Liver (tissue), 9 donors: ENCODE data around the gene PCBP2. TPM values are rescaled to one million over a fixed set of nuclear protein-coding genes. Genes with fewer than 3 reads are reported as not detected.
A peak's percentile ranks its signal among the peaks of the same experiment; 100 is the strongest.
"Not testable (repeated sequence)": the region's sequence is repeated elsewhere in the genome, so short reads cannot be mapped to it uniquely, and the experiment has no call there.

ENCODE experiments used
- DNase-seq: peaks from one replicate; pipeline ENCODE4 v3.0.0-alpha.2; 2017; ENCODE audit warnings: low spot score
- H3K27ac ChIP-seq, 2 donors: one replicate each; pipeline ENCODE4 v1.7.0; 2013; ENCODE audit warnings: inconsistent platforms in 2 of 2, low read length in 2 of 2, control low read depth in 1 of 2, low read depth in 1 of 2, mild to moderate bottlenecking in 1 of 2
- H3K27me3 ChIP-seq, 4 donors: one replicate each; pipeline versions ENCODE4 v1.6.1 to v1.7.0; 2013; ENCODE audit warnings: low read length in 3 of 4, inconsistent platforms in 1 of 4, mild to moderate bottlenecking in 1 of 4, moderate library complexity in 1 of 4; ENCODE audit not compliant: control insufficient read depth in 4 of 4, insufficient read depth in 4 of 4
- H3K36me3 ChIP-seq, 4 donors: one replicate each; pipeline versions ENCODE4 v1.6.1 to v1.7.0; 2013; ENCODE audit warnings: low read length in 3 of 4, mild to moderate bottlenecking in 3 of 4, low read depth in 1 of 4, moderate library complexity in 1 of 4; ENCODE audit not compliant: control insufficient read depth in 4 of 4, insufficient read depth in 3 of 4
- H3K4me1 ChIP-seq, 4 donors: one replicate each; pipeline versions ENCODE4 v1.6.1 to v1.7.0; 2013; ENCODE audit warnings: low read length in 3 of 4, mild to moderate bottlenecking in 3 of 4, moderate library complexity in 1 of 4; ENCODE audit not compliant: control insufficient read depth in 4 of 4, insufficient read depth in 4 of 4
- H3K4me3 ChIP-seq, 3 donors: one replicate each; pipeline versions ENCODE4 v1.6.1 to v1.7.0; 2013; ENCODE audit warnings: low read length in 3 of 3, control low read depth in 1 of 3, low read depth in 1 of 3, mild to moderate bottlenecking in 1 of 3
- H3K9ac ChIP-seq, 2 donors: one replicate each; pipeline ENCODE4 v1.7.0; 2013; ENCODE audit warnings: low read length in 2 of 2, mild to moderate bottlenecking in 2 of 2, moderate library complexity in 2 of 2, control low read depth in 1 of 2, low read depth in 1 of 2
- H3K9me3 ChIP-seq, 4 donors: one replicate each; pipeline versions ENCODE4 v1.6.1 to v1.7.0; 2013; ENCODE audit warnings: low read length in 3 of 4; ENCODE audit not compliant: control insufficient read depth in 4 of 4
- FOXA1 ChIP-seq: IDR thresholded peaks from 2 replicates; pipeline ENCODE4 v1.6.1; 2016; ENCODE audit warnings: antibody characterized with exemption
- FOXA2 ChIP-seq: IDR thresholded peaks from 2 replicates; pipeline ENCODE4 v1.6.1; 2016; ENCODE audit warnings: antibody characterized with exemption
- MAX ChIP-seq: IDR thresholded peaks from 2 replicates; pipeline ENCODE4 v1.6.1; 2016; ENCODE audit warnings: antibody characterized with exemption
- NR2F2 ChIP-seq: IDR thresholded peaks from 2 replicates; pipeline ENCODE4 v1.6.1; 2016; ENCODE audit warnings: antibody characterized with exemption
- RAD21 ChIP-seq, 2 donors: IDR thresholded peaks; 2 replicates each; pipeline ENCODE4 v1.6.1; 2016; ENCODE audit warnings: antibody characterized with exemption in 2 of 2, mild to moderate bottlenecking in 2 of 2
- REST ChIP-seq: IDR thresholded peaks from 2 replicates; pipeline ENCODE4 v1.6.1; 2016; ENCODE audit warnings: antibody characterized with exemption, mild to moderate bottlenecking
- RXRA ChIP-seq, 2 donors: IDR thresholded peaks; 2 replicates each; pipeline ENCODE4 v1.6.1; 2017 to 2018; ENCODE audit warnings: antibody characterized with exemption in 2 of 2, mild to moderate bottlenecking in 1 of 2
- SP1 ChIP-seq: IDR thresholded peaks from 2 replicates; pipeline ENCODE4 v1.6.1; 2018; ENCODE audit warnings: antibody characterized with exemption, mild to moderate bottlenecking
- YY1 ChIP-seq: IDR thresholded peaks from 2 replicates; pipeline ENCODE4 v1.6.1; 2016; ENCODE audit warnings: antibody characterized with exemption, mild to moderate bottlenecking
- WGBS: extraction: QIAGEN DNeasy Blood & Tissue Kit; methylation state at CpG from one replicate; pipeline ENCODE4 v1.1.7; 2013; 5-methylcytosine and 5-hydroxymethylcytosine counted together
- polyA plus RNA-seq, 2 donors: library from polyadenylated mRNA; stranded (reverse) in 1 of 2; unstranded in 1 of 2; fragments of 200-250 nt in 1 of 2; fragments of >200 nt in 1 of 2; fragmentation: Nextera tagmentation in 1 of 2; extraction: Ambion mirVana in 1 of 2; gene quantifications; one replicate each; pipeline versions ENCODE4 v1.2.1 to v1.2.3, GENCODE V29; 2013 to 2015
- total RNA-seq, 2 donors: library from RNA; depleted of rRNA; stranded (reverse); fragments of >200 nt; gene quantifications; one replicate each; pipeline ENCODE4 v1.2.3, GENCODE V29; 2014
- TF ChIP-seq, protein P1 (sequence below): IDR thresholded peaks from 2 replicates; pipeline ENCODE4 v1.6.1; 2016; ENCODE audit warnings: antibody characterized with exemption
- donor health status: healthy.
- donor health status: healthy.
- donor health status: healthy.
- donor health status: healthy.
- donor health status: healthy.

The PCBP2 gene
- total and polyA plus RNA-seq, 4 donors: 130 to 377 (median 223) TPM

GRCh38 chr12:53414756-53415417, 37.0 kb upstream of the PCBP2 start:
- H3K27me3 ChIP-seq: no peaks in the 10 kb centered on the region
- no peak overlapping the region for H3K27ac ChIP-seq
- WGBS: 53% methylated on average over 3 of the region's 3 CpGs
- peaks cover 3 to 23% (median 21%) of the 10 kb centered on the region in 4 donors for H3K36me3 ChIP-seq
- H3K4me3 ChIP-seq: no peak overlapping the region
- TF ChIP-seq NR2F2 (peak; percentile 25), RXRA (IDR thresholded peaks at IDR 0.05) (no peak), FOXA2 (no peak), MAX (no peak)
- TF ChIP-seq, protein P1, sequence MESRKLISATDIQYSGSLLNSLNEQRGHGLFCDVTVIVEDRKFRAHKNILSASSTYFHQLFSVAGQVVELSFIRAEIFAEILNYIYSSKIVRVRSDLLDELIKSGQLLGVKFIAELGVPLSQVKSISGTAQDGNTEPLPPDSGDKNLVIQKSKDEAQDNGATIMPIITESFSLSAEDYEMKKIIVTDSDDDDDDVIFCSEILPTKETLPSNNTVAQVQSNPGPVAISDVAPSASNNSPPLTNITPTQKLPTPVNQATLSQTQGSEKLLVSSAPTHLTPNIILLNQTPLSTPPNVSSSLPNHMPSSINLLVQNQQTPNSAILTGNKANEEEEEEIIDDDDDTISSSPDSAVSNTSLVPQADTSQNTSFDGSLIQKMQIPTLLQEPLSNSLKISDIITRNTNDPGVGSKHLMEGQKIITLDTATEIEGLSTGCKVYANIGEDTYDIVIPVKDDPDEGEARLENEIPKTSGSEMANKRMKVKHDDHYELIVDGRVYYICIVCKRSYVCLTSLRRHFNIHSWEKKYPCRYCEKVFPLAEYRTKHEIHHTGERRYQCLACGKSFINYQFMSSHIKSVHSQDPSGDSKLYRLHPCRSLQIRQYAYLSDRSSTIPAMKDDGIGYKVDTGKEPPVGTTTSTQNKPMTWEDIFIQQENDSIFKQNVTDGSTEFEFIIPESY: no peak
- no peak for DNase-seq
- H3K9me3 ChIP-seq: no peaks in the 10 kb centered on the region
- H3K4me1 ChIP-seq: peaks cover 0 to 2% (median 0%) of the 10 kb centered on the region in 4 donors
- H3K9ac ChIP-seq: no peak overlapping the region

DNA sequence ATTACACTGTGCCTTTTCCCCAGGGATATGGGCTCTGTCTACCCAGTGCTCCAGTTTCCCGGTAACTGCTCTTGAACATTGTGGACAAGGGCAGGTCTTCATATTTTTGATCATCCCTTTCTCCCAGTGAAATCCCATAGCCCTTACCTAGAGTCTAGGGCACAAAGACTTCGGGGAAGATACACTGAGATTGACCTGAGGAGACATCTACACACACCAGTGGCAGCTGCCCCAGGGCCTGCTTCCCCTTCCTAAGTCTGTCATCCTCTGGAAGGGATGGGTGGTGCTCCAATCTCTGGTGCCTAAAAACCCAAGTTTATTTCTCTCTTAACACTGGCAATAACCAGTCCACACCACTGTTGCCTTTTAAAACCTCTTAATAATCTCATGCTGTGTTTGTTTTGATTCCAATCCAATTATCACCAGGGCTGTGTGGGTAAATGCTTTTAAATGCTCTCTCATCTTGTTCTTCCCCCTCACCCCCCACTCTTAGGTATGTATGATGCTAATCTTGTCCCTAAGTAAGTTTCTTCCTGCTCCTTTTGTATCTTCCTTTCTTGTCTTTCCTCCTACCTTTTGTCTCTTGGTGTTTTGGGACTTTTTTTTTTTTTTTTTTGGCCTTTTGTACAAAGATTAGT, 36.0 kb upstream of the PCBP2 start:
- H3K9me3 ChIP-seq, H3K9ac ChIP-seq, H3K27ac ChIP-seq, DNase-seq, H3K4me3 ChIP-seq, H3K4me1 ChIP-seq, H3K27me3 ChIP-seq: not testable (repeated sequence)
- H3K36me3 ChIP-seq: peaks cover 1 to 19% (median 17%) of the 10 kb centered on the region in 4 donors
- 78% methylated on average over 2 of the region's 2 CpGs for WGBS

GRCh38 chr12:53417291-53417816, 34.5 kb upstream of the PCBP2 start:
- not testable (repeated sequence) for H3K27ac ChIP-seq, H3K4me3 ChIP-seq, H3K36me3 ChIP-seq, H3K9ac ChIP-seq, H3K4me1 ChIP-seq, H3K9me3 ChIP-seq, DNase-seq, H3K27me3 ChIP-seq
- WGBS: 80% methylated on average over 9 of the region's 9 CpGs

DNA sequence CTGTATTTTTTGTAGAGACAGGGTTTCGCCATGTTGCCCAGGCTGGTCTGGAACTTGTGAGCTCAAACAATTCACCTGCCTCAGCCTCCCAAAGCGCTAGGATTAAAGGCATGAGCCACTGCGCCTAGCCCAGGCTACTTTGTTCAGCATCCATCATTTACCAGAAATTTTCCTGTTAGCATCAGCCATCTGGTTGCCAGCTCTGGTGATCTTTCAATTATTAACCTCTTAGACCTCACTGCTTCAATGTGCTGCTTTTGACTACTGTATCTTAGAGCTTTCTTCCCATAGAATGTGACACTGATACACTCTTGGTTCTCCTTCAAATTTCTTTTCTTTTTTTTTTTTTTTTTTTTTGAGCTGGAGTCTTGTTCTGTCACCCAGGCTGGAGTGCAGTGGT, 33.7 kb upstream of the PCBP2 start:
- 89% methylated on average over 3 of the region's 3 CpGs for WGBS
- Histone ChIP-seq H3K4me3 (no peak overlapping the region), H3K4me1 (peaks cover 0 to 4% (median under 1%) of the 10 kb centered on the region in 4 donors), H3K27me3 (no peaks in the 10 kb centered on the region), H3K9me3 (no peaks in the 10 kb centered on the region), H3K36me3 (peaks cover 0 to 4% (median 2%) of the 10 kb centered on the region in 4 donors), H3K27ac (no peak overlapping the region), H3K9ac (no peak overlapping the region)
- TF ChIP-seq RAD21 (IDR thresholded peaks at IDR 0.05) (no peak), FOXA2 (no peak), SP1 (no peak), FOXA1 (no peak), YY1 (no peak), REST (no peak)
- DNase-seq: no peak
